Lung (tissue), 12 donors: ENCODE results near the gene POLR1E. TPM values are rescaled to one million over a fixed set of nuclear protein-coding genes. Genes with fewer than 3 reads are reported as not detected.

Source experiments
- ATAC-seq: fragments of 200-7000 bp; cut with Tn5 transposase; one replicate; pipeline ENCODE4 v1.9.1; 2020; ENCODE audit warnings: moderate number of reproducible peaks; ENCODE audit not compliant: insufficient read depth, low FRiP score
- DNase-seq, 3 donors: peaks; one replicate each; pipeline ENCODE4 v3.0.0-alpha.2; 2013 to 2017
- H3K27ac ChIP-seq, 2 donors: one replicate each; pipeline ENCODE4 v1.5.1; 2013; ENCODE audit warnings: mild to moderate bottlenecking in 2 of 2, moderate library complexity in 2 of 2, control low read depth in 1 of 2, inconsistent platforms in 1 of 2, low read depth in 1 of 2, low read length in 1 of 2
- H3K27me3 ChIP-seq, 3 donors: one replicate each; pipeline ENCODE4 v1.5.1; 2013; ENCODE audit warnings: low read length in 2 of 3; ENCODE audit not compliant: control insufficient read depth in 3 of 3, insufficient read depth in 3 of 3
- H3K36me3 ChIP-seq, 4 donors: one replicate each; pipeline ENCODE4 v1.5.1; 2013; ENCODE audit warnings: low read length in 4 of 4, mild to moderate bottlenecking in 1 of 4, moderate library complexity in 1 of 4; ENCODE audit not compliant: control insufficient read depth in 4 of 4, insufficient read depth in 4 of 4
- H3K4me1 ChIP-seq, 5 donors: one replicate each; pipeline ENCODE4 v1.5.1; 2013; ENCODE audit warnings: low read length in 5 of 5, mild to moderate bottlenecking in 2 of 5, moderate library complexity in 1 of 5; ENCODE audit not compliant: control insufficient read depth in 5 of 5, insufficient read depth in 5 of 5
- H3K4me3 ChIP-seq: one replicate; pipeline ENCODE4 v1.5.1; 2013; ENCODE audit warnings: mild to moderate bottlenecking, control low read depth, moderate library complexity
- H3K9ac ChIP-seq, 2 donors: one replicate each; pipeline ENCODE4 v1.5.1; 2013; ENCODE audit warnings: low read length in 2 of 2, control low read depth in 1 of 2; ENCODE audit not compliant: insufficient read depth in 1 of 2
- H3K9me3 ChIP-seq, 4 donors: one replicate each; pipeline ENCODE4 v1.5.1; 2013; ENCODE audit warnings: low read length in 3 of 4, mild to moderate bottlenecking in 1 of 4, moderate library complexity in 1 of 4; ENCODE audit not compliant: control insufficient read depth in 4 of 4, insufficient read depth in 3 of 4
- WGBS, 2 donors: extraction: QIAGEN DNeasy Blood & Tissue Kit; methylation state at CpG; one replicate each; pipeline ENCODE4 v1.1.7; 2013; 5-methylcytosine and 5-hydroxymethylcytosine counted together
- polyA plus RNA-seq, 2 donors: library from polyadenylated mRNA; stranded (reverse); fragments of 200-250 nt; gene quantifications; one replicate each; pipeline ENCODE4 v1.2.1, GENCODE V29; 2013
- total RNA-seq, 2 donors: library from RNA; depleted of rRNA in 1 of 2; stranded (reverse); fragments of >200 nt in 1 of 2; gene quantifications; one replicate each; pipeline ENCODE4 v1.2.1, GENCODE V29; 2014 to 2021
- TF ChIP-seq, protein P1 (sequence below): IDR thresholded peaks from 2 replicates; pipeline ENCODE4 v1.5.1; 2012; ENCODE audit warnings: mild to moderate bottlenecking; ENCODE audit errors: control extremely low read depth, extremely low read depth
- donor health status: control.
- donor health status: control.
- donor health status: Bipolar disorder and iron deficiency.
- donor health status: healthy.
- donor health status: DM: yes; HTN: yes; CAD: no.

Gene POLR1E
- total and polyA plus RNA-seq, 4 donors: 14.1 to 19.9 (median 18.1) TPM

DNA sequence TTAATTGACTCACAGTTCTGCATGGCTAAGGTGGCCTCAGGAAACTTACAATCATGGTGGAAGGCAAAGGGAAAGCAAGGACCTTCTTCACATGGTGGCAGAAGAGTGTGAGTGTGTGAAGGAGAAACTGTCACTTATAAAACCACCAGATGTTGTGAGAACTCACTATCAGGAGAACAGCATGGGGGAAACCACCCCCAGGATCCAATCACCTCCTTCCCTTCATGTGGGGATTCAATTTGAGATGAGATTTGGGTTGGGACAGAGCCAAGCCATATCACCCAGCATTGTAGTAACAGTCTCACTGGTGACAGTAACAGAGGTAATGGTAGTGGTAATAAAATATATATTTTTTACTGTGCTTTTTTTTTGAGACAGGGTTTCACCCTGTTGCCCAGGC lies 38.6 kb upstream of the POLR1E start:
- no peaks in the 10 kb centered on the region for H3K9me3 ChIP-seq
- DNase-seq (no peak), ATAC-seq (no peak)
- peaks cover 0 to 5% (median 0%) of the 10 kb centered on the region in 5 donors for H3K4me1 ChIP-seq
- H3K4me3 ChIP-seq: no peak overlapping the region
- no peaks in the 10 kb centered on the region for H3K27me3 ChIP-seq
- TF ChIP-seq, protein P1, sequence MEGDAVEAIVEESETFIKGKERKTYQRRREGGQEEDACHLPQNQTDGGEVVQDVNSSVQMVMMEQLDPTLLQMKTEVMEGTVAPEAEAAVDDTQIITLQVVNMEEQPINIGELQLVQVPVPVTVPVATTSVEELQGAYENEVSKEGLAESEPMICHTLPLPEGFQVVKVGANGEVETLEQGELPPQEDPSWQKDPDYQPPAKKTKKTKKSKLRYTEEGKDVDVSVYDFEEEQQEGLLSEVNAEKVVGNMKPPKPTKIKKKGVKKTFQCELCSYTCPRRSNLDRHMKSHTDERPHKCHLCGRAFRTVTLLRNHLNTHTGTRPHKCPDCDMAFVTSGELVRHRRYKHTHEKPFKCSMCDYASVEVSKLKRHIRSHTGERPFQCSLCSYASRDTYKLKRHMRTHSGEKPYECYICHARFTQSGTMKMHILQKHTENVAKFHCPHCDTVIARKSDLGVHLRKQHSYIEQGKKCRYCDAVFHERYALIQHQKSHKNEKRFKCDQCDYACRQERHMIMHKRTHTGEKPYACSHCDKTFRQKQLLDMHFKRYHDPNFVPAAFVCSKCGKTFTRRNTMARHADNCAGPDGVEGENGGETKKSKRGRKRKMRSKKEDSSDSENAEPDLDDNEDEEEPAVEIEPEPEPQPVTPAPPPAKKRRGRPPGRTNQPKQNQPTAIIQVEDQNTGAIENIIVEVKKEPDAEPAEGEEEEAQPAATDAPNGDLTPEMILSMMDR: no peak
- H3K27ac ChIP-seq: no peak overlapping the region
- no peak overlapping the region for H3K9ac ChIP-seq
- peaks cover 0 to 19% (median 9%) of the 10 kb centered on the region in 4 donors for H3K36me3 ChIP-seq

DNA sequence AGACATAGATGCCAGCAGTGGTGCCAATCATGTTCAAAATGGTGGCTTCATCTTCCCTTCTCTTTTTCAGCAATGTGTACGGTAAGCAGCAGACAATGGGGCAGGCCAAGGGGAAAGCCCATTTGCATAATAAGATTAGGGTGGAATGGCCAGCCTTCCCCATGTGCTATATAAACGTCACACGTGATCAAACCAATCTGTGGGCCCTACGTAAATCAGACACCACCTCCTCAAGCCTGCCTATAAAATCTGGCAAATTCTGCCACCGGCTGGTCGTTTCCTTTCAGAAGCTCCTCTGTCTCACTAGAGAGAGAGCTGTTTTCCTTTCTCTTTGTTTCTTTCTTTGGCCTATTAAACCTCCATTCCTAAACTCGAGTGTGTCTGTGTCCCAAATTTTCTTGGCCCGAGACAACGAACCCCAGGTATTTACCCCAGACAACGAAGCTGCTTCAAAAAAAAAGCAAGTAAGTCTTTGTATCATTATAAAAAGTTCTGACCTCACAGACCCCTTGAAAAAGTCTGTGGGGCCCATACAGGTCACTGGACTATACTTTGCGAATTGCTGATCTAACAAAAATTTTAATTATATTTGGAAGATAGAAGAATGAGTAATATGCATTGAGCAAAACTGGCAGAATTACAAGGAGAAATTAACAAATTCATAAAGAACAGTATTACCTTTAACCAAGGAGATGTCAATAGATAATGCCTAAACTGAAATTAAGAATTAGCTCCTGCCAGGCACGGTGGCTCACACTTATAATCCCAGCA lies 35.7 kb upstream of the POLR1E start:
- Histone ChIP-seq H3K27me3 (no peaks in the 10 kb centered on the region), H3K4me3 (no peak overlapping the region), H3K9ac (no peak overlapping the region), H3K4me1 (peaks cover 0 to 6% (median 0%) of the 10 kb centered on the region in 5 donors), H3K9me3 (no peaks in the 10 kb centered on the region), H3K36me3 (peaks cover 0 to 13% (median 5%) of the 10 kb centered on the region in 4 donors), H3K27ac (no peak overlapping the region)
- DNase-seq: no peak
- TF ChIP-seq, protein P1: no peak
- ATAC-seq: no peak
- 90 to 92% methylated on average over 12 of the region's 12 CpGs for WGBS, 2 donors

DNA sequence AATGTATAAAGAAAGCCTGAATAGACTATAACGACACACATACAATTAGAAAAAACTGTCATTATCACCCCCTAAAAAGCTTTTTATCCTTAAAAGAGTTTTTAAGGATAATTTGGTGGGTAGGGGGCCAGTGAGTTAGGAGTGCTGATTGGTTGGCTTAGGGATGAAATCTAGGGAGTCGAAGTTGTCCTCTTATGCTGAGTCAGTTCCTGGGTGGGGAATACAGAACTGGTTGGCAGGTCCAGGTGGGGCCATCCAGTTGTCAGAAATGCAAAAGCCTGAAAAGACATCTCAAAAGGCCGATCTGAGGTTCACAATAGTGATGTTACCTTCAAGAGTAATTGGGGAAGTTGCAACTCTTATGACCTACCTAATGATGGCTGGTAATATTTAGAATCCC lies 34.1 kb upstream of the POLR1E start:
- no peak overlapping the region for H3K27ac ChIP-seq

More for the DNA sequence above, 34.1 kb upstream of the POLR1E start:
- peaks cover 0 to 10% (median 9%) of the 10 kb centered on the region in 4 donors for H3K36me3 ChIP-seq
- H3K4me1 ChIP-seq: peaks cover 0 to 6% (median 2%) of the 10 kb centered on the region in 5 donors
- DNase-seq (no peak), ATAC-seq (no peak)
- H3K9ac ChIP-seq: no peak overlapping the region
- 71 to 78% methylated on average over 3 of the region's 3 CpGs for WGBS, 2 donors
- no peaks in the 10 kb centered on the region for H3K9me3 ChIP-seq
- H3K27me3 ChIP-seq: no peaks in the 10 kb centered on the region
- no peak overlapping the region for H3K4me3 ChIP-seq
- TF ChIP-seq, protein P1: no peak
